Stimulated activated CD4-positive, alpha-beta T cell treated with anti-CD3 and anti-CD28 coated beads, Interleukin-2, amount 100 ng/mL, for 24 hours (primary cell): ENCODE results near the gene GPRC5C.
"Not testable (repeated sequence)": the region's sequence is repeated elsewhere in the genome, so short reads cannot be mapped to it uniquely, and the experiment has no call there.

ENCODE experiments used
- DNase-seq, 2 donors: peaks; one replicate each; pipeline ENCODE4 v3.0.0-alpha.2; 2020

Gene GPRC5C

GRCh38 chr17:74475189-74475588, 43.3 kb downstream of the GPRC5C start:
- DNase-seq = no peak

GRCh38 chr17:74477411-74477810, 45.5 kb downstream of the GPRC5C start:
- DNase-seq = no peak

GRCh38 chr17:74478420-74479100, 46.7 kb downstream of the GPRC5C start:
- DNase-seq = peak in 1 of 2 donors; percentile 38

DNA sequence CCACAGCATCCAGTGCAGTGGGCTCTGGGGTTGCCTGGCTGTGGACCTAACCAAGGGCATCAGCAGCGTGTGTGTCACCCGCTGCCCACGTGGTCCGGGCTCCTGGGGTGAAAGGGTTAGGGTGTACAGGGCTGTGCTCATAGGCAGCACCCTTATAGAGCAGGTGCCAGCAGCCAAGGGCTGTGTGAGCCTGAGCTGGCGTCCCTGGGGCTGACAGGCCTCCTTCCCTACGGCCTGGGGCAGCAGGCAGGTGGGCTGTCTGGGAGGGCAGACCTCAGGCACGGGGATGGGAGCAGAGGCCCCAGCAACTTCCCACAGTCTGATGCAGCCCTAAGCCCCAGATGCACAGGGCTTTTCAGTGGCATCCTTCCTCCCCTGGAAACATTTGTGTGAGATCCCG, 48.4 kb downstream of the GPRC5C start:
- no peak for DNase-seq

- DNase-seq = no peak
Observed at GRCh38 chr17:74481621-74482020, 49.7 kb downstream of the GPRC5C start.

GRCh38 chr17:74484066-74484465, 52.2 kb downstream of the GPRC5C start:
- no peak for DNase-seq

GRCh38 chr17:74485022-74485743, 53.3 kb downstream of the GPRC5C start:
- DNase-seq = no peak

DNA sequence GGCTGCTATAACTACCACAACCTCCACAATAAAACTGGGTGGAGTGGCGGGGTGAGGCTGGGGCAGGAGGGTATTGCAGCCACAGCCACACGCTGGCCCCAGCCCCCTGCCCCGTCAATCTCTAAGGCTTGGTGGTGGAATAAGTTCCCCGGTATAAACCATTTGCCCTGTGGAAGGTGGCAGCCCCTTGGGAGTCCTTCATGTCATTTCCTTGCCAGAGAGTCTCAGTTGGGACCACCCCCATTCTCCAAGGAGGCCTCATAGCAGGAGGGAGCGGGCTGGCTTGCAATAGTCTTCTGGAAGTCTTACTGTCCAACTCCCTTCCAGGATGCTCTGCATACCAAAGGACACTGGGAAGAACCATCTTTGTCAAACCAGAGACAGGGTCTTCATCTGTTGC, 54.0 kb downstream of the GPRC5C start:
- no peak for DNase-seq

DNA sequence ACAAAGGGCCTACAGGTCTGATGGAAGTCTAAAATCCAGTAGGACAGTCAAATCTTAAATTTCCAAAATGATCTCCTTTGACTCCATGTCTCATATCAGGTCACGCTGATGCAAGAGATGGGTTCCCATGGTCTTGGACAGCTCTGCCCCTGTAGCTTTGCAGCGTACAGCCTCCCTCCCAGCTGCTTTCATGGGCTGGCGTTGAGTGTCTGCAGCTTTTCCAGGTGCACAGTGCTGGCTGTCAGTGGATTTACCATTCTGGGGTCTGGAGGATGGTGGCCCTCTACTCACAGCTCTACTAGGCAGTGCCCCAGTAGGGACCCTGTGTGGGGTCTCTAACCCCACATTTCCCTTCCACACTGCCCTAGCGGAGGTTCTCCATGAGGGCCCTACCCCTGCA, 56.4 kb downstream of the GPRC5C start:
- not testable (repeated sequence) for DNase-seq

DNA sequence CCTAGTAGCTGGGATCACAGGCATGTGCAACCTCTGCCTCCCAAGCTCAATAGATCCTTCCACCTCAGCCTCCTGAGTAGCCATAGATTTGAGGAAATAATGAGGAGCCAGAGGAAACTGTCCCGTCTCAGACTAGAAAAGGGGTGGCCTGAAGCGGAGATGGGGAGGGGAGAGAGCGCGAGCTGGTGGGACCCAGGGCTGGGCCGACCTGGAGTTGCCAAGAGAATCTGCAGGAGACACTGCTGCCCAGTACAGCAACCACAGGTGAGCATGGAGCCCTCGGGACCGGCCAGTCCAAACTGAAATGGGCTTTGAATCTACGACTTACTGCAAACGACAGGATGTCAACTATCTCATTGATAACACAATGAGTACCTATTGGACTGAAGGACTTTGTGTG, 58.8 kb downstream of the GPRC5C start:
- DNase-seq = no peak

GRCh38 chr17:74491626-74492025, 59.7 kb downstream of the GPRC5C start:
- DNase-seq = no peak

DNA sequence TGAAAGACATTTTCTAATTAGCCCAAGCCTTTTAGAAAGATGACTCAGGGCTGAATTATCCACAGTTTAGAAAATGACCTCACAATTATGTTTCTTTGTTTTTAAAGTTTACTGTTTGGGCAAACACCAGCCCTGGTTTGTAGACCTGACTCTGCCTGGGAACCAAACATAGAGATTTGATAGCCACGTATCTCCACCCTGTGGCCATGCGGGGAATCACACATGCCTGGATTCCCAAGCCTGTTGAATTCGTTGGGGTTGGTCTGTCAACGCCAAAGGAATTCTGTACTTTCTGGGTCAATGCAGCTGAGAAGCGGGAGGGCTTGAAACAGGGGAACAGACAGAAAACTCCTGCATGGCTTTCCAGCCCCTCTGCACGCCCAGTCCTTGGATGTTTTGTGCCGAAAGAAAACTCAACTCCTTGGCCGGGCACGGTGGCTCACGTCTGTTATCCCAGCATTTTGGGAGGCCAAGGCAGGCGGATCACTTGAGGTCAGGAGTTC, 61.5 kb downstream of the GPRC5C start:
- DNase-seq = peak; percentile 72 to 74
